ENCODE measurements around the gene ABCA10. TPM values are rescaled to one million over a fixed set of nuclear protein-coding genes. Genes with fewer than 3 reads are reported as not detected.

The ABCA10 gene
- total and polyA plus RNA-seq, 2 donors (not counting 1 experiment from before 2014, with no cell fraction given), result 0.55 to 1.9 TPM

GRCh38 chr17:69246726-69247375 is 18.2 kb upstream of the ABCA10 start:
- Histone ChIP-seq H2AFZ (ENCODE audit: insufficient read depth, low read depth, low read length, poor library complexity, severe bottlenecking) (no peak overlapping the region), H3K4me1 (ENCODE audit: control insufficient read depth in 2 of 2, insufficient read depth in 2 of 2, low read length in 2 of 2) (no peaks in the 10 kb centered on the region), H3K9ac (ENCODE audit: low read length) (no peak overlapping the region), H3K4me3 (ENCODE audit: control extremely low read depth in 1 of 5, extremely low read depth in 1 of 5, insufficient read depth in 1 of 5, low read depth in 2 of 5, low read length in 4 of 5) (no peak overlapping the region), H3K9me3 (ENCODE audit: control extremely low read depth in 1 of 3, control insufficient read depth in 2 of 3, insufficient read depth in 1 of 3, low read length in 2 of 3) (no peaks in the 10 kb centered on the region), H3K4me2 (replicated peaks; ENCODE audit: low read depth, low read length, poor library complexity, severe bottlenecking) (no peak overlapping the region), H3K27me3 (replicated peaks in 1 of 4; ENCODE audit: control extremely low read depth in 1 of 4, control insufficient read depth in 3 of 4, insufficient read depth in 4 of 4, low read length in 3 of 4) (no peaks in the 10 kb centered on the region), H3K27ac (ENCODE audit: low read length in 2 of 2) (no peak overlapping the region), H4K20me1 (ENCODE audit: control insufficient read depth, insufficient read depth, low read length, poor library complexity, severe bottlenecking) (no peaks in the 10 kb centered on the region), H3K79me2 (ENCODE audit: control insufficient read depth, insufficient read depth, low read length) (no peaks in the 10 kb centered on the region), H3K36me3 (replicated peaks in 1 of 2; ENCODE audit: control extremely low read depth in 1 of 2, control insufficient read depth in 1 of 2, extremely low read depth in 1 of 2, insufficient read depth in 2 of 2, low read length in 1 of 2) (no peaks in the 10 kb centered on the region)
- TF ChIP-seq CTCF (IDR thresholded peaks at IDR 0.05), result peak; percentile 91
- no peak for TF ChIP-seq EZH2 (IDR thresholded peaks at IDR 0.05; ENCODE audit: borderline replicate concordance, insufficient read depth, low read depth, low read length, poor library complexity, severe bottlenecking)
- DNase-seq (peak; percentile 60), ATAC-seq (ENCODE audit: low read depth) (no peak)
- Mint-ChIP-seq H3K9me3 (ENCODE audit: insufficient read depth) (no peaks in the 10 kb centered on the region), H3K27me3 (no peaks in the 10 kb centered on the region), H3K4me1 (no peaks in the 10 kb centered on the region), H3K27ac (no peak overlapping the region), H3K4me3 (no peak overlapping the region)
- intact Hi-C loops (cut with micrococcal nuclease), result loop anchor here (1.0 to 5.0 kb wide), 3 partner anchors 470 to 780 kb away; no protein-coding TSS in a partner anchor
- ChIA-PET POLR2A (no interaction called here), CTCF (interaction anchor here (0.7 to 8.1 kb wide), 12 partner anchors 8 to 781 kb away, joined by 3 to 95 read pairs (median 4); no protein-coding TSS in a partner anchor)
- no CpG with 5 or more reads among the region's 4 CpGs for WGBS (ENCODE audit: insufficient coverage)

- Mint-ChIP-seq H3K27me3 (no peaks in the 10 kb centered on the region), H3K9me3 (ENCODE audit: insufficient read depth) (no peaks in the 10 kb centered on the region), H3K4me3 (no peak overlapping the region), H3K27ac (no peak overlapping the region), H3K4me1 (no peaks in the 10 kb centered on the region)
- TF ChIP-seq EZH2 (IDR thresholded peaks at IDR 0.05; ENCODE audit: borderline replicate concordance, insufficient read depth, low read depth, low read length, poor library complexity, severe bottlenecking), result no peak
- no peak for TF ChIP-seq CTCF (IDR thresholded peaks at IDR 0.05)
- Histone ChIP-seq H3K27ac (ENCODE audit: low read length in 2 of 2) (no peak overlapping the region), H3K9me3 (ENCODE audit: control extremely low read depth in 1 of 3, control insufficient read depth in 2 of 3, insufficient read depth in 1 of 3, low read length in 2 of 3) (no peaks in the 10 kb centered on the region), H4K20me1 (ENCODE audit: control insufficient read depth, insufficient read depth, low read length, poor library complexity, severe bottlenecking) (no peaks in the 10 kb centered on the region), H3K79me2 (ENCODE audit: control insufficient read depth, insufficient read depth, low read length) (no peaks in the 10 kb centered on the region), H3K36me3 (replicated peaks in 1 of 2; ENCODE audit: control extremely low read depth in 1 of 2, control insufficient read depth in 1 of 2, extremely low read depth in 1 of 2, insufficient read depth in 2 of 2, low read length in 1 of 2) (no peaks in the 10 kb centered on the region), H2AFZ (ENCODE audit: insufficient read depth, low read depth, low read length, poor library complexity, severe bottlenecking) (no peak overlapping the region), H3K4me1 (ENCODE audit: control insufficient read depth in 2 of 2, insufficient read depth in 2 of 2, low read length in 2 of 2) (no peaks in the 10 kb centered on the region), H3K9ac (ENCODE audit: low read length) (no peak overlapping the region), H3K4me3 (ENCODE audit: control extremely low read depth in 1 of 5, extremely low read depth in 1 of 5, insufficient read depth in 1 of 5, low read depth in 2 of 5, low read length in 4 of 5) (no peak overlapping the region), H3K4me2 (replicated peaks; ENCODE audit: low read depth, low read length, poor library complexity, severe bottlenecking) (no peak overlapping the region), H3K27me3 (replicated peaks in 1 of 4; ENCODE audit: control extremely low read depth in 1 of 4, control insufficient read depth in 3 of 4, insufficient read depth in 4 of 4, low read length in 3 of 4) (no peaks in the 10 kb centered on the region)
- POLR2A ChIA-PET, result no interaction called here
- intact Hi-C loops (cut with micrococcal nuclease), result loop anchor here (5.0 kb wide), 2 partner anchors 714 to 779 kb away; no protein-coding TSS in a partner anchor
- ATAC-seq (ENCODE audit: low read depth) (no peak), DNase-seq (no peak)
- no CpG with 5 or more reads among the region's 1 CpG for WGBS (ENCODE audit: insufficient coverage)
- CTCF ChIA-PET, result interaction anchor here (0.7 to 8.1 kb wide), 8 partner anchors 8 to 781 kb away, joined by 3 to 95 read pairs (median 7); no protein-coding TSS in a partner anchor
Observed at GRCh38 chr17:69246202-69246601, 17.6 kb upstream of the ABCA10 start.
